Fibroblast of skin of abdomen (primary cell): Measurements from ENCODE around the gene KCNJ6. TPM values are rescaled to one million over a fixed set of nuclear protein-coding genes. Genes with fewer than 3 reads are reported as not detected.
"Not testable (repeated sequence)": the region's sequence is repeated elsewhere in the genome, so short reads cannot be mapped to it uniquely, and the experiment has no call there.

Experiments
- DNase-seq: peaks from one replicate; pipeline ENCODE4 v3.0.0-alpha.2; 2013
- polyA plus RNA-seq, 2 experiments: library from polyadenylated mRNA; unstranded; fragments of 120-200 nt; gene quantifications; one replicate each; pipeline ENCODE4 v1.2.1, GENCODE V29; 2013; ENCODE audit not compliant: insufficient read length in 2 of 2

The KCNJ6 gene, protein sequence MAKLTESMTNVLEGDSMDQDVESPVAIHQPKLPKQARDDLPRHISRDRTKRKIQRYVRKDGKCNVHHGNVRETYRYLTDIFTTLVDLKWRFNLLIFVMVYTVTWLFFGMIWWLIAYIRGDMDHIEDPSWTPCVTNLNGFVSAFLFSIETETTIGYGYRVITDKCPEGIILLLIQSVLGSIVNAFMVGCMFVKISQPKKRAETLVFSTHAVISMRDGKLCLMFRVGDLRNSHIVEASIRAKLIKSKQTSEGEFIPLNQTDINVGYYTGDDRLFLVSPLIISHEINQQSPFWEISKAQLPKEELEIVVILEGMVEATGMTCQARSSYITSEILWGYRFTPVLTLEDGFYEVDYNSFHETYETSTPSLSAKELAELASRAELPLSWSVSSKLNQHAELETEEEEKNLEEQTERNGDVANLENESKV
- polyA plus RNA-seq (2013, experiment 1 of 2; ENCODE audit: insufficient read length): 0.12 TPM
- 0.15 TPM for polyA plus RNA-seq (2013, experiment 2 of 2; ENCODE audit: insufficient read length)

DNA sequence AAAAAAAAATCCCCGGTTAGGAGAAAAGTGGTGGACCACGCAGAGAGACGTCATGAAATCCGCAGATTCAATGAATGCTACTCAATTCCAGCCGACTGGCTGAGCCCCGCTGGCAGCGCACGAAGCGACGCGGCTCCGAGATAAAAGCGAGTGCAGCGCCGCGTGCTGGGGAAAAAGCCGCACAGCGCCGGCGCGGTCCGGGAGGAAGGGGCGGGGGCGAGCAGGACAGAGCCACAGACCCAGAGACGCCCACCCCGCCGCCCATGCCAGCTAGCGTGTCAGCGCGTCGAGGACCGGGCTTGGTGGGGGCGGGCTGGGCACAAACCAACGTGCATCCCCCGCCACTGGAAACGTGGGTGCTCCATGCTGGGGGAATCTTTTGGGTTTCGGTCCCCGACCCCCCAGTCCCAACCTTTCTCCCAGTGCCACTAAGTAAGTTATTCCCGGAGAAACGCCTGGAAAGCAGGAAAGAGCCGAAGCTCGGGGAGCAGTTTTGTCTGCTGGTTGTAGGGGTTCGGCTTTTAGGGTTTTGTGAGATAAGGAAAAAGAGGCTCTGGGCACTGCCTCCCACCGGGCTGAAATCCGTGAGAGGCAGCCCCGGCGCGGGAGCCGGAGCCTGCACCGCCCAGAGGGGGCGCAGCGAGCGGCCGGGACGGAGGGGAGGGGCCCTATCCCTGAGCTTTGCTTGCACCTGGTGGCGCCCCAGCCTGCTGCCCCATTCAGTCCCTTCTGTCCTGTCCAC lies at the start of gene KCNJ6:
Gene KCNJ6, minus strand, starts transcription at position 148 of the 742 bp plus-strand sequence. CDS start 75,775 bp downstream, outside the sequence.
- peak; percentile 50 for DNase-seq

DNA sequence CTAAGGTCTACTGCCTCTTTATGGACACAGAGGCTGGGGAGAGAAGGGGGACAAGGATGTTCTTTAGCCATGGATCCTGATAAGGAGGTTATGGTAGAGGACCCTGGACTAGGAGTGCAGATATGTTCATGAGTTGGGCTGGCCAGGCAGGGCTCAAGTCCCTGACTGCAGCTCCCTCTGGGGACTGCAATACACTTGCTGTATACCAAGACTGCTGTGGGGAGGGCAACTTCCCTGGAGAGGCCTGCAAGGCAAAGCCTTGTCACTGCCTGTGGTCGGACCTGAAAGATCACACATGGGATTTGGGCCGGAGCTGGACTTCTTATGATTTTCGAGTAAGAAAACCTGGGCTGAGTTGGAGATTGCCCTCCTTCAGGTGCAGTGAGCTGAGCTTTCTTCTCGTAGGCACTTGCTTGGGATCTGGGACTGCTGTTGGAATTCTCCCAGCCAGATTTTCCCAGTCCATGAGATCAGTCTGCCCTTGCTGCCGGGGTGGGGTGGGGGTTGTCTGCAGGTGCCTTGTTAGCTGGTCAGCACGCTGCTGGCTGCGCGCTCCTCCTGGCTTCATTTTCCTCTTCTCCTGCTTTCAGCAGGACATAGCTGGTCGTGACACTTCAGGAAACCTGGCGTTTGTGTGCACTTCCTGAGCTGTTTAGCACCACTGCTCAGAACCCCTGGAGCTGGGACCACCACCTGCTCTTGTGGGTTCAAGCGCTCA lies 49.0 kb upstream of the KCNJ6 start:
- DNase-seq: no peak

DNA sequence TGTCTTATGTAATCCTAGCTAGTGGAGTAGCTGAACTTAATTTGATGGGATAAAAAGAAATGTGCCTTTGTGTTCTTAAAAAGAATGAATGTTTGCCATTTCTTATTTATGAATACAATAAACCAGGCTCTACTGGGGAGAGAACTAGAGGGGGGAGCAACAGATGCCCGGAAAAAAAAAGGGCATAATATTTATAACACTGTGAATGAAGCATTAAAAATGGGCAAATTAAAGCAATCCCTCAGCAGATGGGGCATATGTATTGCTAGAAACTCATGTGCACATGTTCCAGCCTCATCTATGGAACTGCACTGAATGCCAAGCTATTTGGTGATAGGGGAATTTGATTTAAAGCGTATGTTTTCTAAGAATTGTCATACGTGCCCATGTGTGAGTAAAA lies 42.3 kb upstream of the KCNJ6 start:
- no peak for DNase-seq

DNA sequence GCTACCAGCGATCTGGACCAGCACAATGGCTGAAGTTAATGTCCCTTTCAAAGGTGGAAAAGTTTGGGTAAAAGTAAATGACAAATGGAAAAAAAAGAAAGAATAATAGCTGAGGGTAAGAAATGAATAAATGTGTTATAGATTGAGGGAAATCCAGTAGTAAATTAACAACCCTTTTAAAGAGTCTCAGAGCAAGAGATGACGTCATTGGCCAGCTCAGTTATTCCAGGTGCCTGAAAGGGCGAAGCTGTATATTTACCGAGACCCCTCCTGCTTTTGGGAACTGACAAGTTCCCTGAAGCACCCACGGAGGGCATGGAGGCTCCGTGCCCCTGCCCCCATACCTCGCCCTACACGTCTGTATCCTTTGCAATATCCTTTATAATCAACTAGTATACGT lies 40.5 kb upstream of the KCNJ6 start:
- DNase-seq: no peak

DNA sequence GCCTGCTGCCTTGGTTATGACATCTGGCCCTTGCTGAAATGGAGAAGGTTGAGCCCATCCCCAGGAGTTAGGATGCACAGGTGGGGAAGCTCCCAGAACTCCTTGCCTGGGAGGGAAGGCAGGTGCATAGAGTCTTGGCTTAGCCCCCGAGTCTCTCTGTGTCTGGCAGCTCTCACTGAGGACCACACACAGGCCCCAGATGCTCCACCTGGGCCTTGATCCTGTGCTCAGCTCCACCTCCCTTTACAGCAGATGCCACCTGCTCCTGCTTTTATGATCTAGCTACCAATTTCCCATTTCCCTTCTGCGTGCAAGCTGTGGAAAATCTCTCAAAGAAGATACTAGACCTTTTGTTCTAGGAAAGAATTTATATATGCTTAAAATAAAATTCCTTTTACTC lies 28.8 kb upstream of the KCNJ6 start:
- no peak for DNase-seq

DNA sequence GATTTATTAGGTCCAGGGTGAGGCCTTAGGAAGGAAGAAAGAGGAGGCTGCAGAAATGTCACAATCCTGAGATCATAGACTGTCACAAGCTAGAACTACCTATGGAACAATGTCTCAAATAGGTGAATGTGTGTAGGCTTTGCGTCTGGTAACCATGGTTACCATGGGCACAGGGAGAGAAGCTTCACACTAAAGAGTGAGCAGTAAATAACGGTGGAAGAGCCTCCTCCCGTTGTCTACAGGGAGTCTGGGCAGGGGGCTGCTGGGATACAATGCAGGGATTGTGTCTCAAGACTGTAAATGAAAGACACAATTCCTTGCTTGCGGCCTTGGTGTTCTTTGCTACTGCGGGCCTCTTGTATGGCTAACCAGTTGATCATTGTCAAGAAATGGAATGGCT lies 28.2 kb upstream of the KCNJ6 start:
- no peak for DNase-seq

DNA sequence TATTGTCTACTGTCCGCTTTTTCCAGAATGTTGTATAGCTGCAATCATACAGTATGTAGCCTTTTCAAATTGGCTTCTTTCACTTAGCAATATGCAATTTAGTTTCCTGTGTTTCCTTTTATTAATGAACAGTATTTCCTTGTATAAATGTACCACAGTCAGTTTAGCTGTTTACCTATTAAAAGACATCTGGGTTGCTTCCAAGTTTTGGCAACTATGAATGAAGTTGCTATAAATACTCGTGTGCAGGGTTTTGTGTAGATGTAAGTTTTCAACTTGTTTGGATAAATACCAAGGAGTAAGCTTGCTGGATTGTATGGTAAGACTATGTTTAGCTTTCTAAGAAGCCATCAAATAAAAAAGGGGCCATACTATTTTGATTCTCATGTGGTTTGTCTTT lies 24.4 kb upstream of the KCNJ6 start:
- DNase-seq: no peak

DNA sequence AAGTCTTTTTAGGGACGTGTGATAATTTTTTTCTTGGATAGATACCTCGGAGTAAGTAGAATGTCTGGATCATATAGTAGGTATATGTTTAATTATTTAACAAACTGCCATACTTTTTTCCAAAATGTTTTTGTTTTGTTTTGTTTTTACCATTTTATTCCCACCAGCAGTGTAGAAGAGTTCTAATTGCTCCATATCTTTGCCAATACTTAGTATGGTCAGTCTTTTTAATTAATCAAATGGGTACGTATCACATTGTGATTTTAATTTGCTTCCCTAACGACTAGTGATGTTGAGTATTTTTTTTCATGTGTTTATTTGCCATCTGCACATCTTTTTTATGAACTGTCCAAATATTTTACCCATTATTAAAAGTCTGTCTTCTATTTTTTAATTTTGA lies 23.6 kb upstream of the KCNJ6 start:
- no peak for DNase-seq

DNA sequence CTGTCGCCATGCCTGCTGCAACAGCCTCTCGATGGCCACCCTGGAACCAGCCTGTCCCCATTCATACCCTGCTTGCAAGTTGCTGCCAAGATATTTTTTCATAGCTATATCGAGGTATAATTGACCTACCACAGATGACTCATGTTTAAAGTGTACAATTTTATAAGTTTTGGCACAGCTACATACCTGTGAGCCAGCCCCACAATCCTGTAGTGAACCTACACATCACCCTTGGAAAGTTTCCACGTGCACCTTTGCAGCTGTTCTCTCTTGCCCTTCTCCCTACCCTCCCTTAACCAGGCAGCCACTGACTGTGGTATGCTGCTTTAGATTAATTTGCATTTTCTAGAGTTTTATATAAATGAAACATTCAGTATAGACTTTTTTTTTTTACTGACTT lies 23.0 kb upstream of the KCNJ6 start:
- DNase-seq: no peak

DNA sequence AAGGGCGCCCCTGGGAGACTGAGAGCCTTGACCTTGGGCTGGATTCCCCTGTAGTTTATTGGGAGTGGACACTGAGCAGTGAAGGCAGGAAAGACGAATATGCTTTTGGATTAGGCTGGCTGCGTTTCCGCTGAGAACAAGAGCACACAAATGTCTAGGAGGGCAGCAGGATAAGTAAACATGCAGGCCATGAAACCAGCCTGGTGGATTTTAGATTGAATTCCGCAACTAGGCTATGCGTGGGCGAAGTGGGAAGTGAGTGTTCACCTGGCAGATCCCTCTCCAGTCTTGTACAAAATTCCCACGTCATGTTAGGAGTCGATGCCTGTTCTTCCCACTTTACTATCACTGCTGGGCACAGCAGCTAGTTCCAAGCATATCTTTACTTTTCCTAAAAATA lies 21.4 kb upstream of the KCNJ6 start:
- DNase-seq: no peak

DNA sequence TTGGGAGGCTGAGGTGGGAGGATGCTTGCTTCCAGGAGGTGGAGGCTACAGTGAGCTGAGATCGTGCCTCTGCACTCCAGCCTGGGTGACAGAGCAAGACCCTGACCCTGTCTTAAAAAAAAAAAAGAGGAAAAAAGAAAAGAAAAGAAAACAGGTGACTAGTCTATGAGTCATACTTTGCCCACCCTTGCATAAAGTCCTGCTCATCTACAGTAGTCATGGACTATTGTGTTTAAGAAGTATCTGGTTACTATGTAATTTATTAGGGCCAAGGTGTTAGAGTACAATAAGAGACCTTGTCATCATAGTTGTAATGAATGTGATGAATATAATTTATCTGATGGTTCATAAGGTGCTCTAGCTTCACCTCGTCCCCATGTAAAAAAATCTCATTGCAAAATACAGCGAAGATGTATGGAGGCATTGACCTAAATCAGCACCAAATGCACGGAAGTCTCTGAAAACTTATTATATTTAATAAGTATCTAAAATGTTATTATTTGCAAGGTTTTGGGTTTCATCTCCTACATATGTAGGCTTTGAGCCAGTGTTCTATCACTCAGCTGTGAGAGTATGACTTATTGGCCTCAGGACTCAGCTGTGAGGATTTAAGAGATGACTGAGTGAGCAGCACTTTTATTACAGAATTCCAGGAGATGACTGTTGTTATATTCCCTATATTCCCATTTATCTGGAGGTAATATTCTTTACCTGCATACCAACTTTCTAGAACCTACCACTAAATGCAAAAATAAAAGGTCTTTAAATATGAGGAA lies 19.9 kb upstream of the KCNJ6 start:
- DNase-seq: no peak

DNA sequence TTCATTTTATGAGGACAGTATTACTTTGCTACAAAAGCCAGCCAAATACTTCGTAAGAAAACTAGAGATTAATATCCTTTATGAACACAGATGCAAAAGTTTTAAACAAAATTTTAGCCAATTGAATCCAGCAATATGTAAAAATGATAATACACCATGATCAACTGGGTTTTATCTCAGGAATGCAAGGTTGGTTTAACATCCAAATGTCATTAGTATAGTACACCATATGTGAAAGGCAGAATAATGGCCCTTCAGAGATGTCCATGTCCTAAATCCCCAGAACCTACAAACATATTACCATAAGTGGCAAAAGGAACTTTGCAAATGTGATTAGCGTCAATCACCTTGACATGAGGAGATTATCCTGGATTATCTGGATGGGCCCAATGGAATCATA lies 16.7 kb upstream of the KCNJ6 start:
- no peak for DNase-seq

DNA sequence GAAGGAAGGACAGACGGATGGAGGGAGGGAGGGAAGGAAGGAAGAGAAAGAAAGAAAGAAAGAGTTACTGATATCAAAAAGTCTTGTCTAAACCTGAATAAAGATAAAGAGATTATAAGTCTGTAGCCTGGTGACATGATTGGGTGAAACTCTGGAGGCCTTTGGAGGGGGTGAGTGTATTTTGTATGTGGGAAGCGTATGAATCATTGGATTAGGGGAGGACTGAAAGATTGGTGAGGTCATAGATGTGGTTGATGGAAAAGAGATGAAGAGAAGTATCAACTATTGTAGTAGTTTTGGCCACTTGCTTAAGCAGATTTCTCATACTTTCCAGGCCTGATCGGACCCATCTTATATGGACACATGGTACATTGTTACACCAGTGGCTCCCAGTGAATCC lies 11.5 kb upstream of the KCNJ6 start:
- DNase-seq: no peak

DNA sequence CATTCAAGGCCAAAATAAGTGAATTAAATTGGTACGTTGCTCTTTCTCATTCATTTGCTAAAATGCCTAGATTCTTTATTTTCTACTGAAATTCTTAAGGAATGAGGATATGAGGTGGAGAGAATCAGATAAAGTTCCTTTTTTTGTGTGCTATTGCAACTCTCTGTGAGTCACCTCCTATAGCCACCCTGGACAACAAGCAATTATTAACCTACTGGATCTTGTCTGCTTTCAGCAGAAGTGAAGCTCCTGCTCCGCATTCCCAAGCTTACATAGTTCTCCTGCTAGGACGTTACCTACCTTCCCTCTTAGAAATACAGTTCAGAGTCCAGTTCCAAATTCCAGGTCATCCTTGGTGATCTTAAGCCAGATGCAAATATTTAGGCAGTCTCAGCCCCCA lies 4.8 kb upstream of the KCNJ6 start:
- DNase-seq: no peak

DNA sequence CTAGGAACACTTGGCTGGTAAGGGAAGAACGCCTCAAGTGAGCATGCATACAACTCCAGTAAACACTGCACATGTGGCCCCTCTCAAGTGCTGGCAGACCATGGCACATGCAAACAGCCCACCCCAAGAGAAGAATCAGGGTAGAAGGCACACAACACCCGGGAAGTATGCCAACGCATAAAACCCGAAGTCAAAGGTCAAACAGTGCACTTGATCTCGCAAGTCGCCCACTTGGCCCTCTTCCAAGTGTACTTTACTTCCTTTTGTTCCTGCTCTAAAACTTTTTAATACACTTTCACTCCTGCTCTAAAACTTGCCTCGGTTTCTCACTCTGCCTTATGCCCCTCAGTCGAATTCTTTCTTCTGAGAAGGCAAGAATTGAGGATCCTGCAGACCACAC lies 4.0 kb upstream of the KCNJ6 start:
- DNase-seq: not testable (repeated sequence)

DNA sequence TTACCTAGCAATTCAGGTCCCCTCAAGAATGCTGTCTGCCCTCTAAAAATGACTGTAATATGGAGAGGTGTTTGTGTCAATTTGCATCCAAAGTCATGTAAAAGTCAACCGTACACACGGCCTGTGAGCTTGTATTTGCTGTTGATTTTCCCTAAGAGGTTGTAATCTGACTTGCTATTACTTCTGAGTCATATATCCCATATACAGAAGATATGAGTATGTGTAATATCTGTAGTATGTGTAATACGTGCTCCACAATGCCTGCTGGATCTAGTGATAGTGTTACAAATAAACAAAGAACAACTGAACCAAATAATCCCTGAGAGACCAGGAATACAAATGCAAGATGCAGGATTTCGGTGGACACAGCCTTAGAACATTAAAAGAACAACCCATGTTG lies 1.4 kb upstream of the KCNJ6 start:
- DNase-seq: peak; percentile 38

DNA sequence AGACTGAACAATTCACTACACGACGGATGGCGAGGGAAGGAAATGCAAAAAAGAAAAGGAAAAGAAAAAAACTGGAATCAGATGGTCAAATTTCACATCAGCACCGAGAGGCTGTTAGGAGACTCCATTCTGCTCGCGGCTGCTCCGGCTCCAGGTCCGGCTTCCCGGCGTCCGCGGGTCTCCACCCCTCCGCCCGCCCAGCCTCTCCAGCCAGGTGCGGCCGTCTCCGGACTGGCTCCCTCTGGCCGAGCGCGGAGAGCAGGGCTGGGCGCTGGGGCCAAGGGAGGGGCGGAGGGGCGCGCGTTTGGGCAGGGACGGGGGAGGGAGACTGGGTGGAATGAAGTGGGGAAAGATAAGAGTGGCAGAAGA lies 332 bp downstream of the KCNJ6 start:
- no peak for DNase-seq

DNA sequence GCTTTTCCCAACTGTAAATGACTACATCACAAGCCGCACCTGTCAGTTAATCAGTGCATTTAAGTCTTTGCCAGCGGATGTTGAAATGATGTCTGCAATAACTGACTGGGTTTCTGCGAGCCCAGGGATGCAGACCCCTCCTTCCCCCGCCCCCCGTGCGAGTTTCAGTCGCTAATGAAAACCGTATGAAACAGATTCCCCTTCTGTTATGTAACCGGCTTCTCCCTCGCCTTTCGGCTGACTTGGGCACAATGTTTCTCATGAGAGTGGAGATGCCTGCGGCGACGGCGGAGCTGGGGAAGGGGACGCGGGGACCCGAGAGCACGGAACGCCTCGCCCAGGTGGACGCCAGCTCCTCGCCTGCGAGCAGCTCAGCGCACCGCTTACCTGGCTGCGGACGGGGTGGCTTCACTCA lies 753 bp downstream of the KCNJ6 start:
- DNase-seq: peak; percentile 33

DNA sequence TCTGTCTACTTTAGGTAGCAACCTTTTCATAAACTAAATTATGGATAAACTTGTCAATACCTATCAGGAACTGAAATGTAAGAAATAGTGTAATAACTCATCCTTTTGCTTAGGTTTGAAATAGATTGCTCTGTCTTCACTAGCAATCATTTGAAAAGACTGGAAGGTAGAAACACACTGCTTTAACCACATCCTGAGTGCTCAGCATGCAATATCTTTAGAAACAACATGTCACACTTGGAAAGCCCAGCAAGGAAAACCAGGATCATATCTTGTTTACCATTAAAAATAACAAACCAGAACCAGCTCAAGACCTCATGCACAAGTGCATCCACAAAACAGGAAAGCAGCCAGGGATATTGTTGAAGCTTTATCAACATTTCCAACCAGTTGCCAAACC lies 3.6 kb downstream of the KCNJ6 start:
- DNase-seq: no peak

DNA sequence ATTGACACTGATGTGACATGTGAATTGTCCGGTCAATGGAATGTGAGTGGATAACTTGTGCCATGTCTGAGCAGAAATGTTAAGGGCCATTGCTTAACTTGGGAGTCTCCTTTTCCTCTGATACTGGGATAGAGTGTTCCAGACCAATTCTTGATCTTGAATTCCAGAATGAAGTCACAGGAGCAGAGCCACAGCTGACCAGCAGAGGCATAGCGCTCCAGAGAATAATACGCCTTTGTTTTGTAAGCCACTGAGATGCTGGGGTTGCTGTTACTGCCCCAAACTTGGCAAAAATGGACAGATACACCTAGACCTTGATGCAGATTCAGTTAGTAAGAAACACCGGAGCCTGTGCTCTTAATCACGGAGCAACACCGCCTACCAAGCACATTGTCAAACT lies 6.3 kb downstream of the KCNJ6 start:
- no peak for DNase-seq

DNA sequence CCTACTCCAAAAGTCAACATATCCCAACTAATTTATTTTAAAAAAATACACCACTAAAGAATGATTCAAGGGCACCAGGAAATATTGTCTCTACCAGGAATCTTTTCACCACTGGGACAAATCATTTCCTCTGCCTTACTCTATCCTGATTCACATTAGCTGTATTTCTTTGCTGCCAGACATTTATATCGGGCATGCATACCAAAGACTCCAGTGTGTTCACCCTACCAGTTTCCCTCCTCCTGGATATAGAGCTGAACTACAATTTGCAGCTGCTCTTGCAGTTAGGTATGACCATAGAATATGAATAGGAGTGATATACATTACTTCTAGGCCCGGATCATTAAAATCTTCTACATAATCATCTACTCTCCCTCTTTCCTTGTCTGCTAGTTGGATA lies 7.6 kb downstream of the KCNJ6 start:
- DNase-seq: no peak

DNA sequence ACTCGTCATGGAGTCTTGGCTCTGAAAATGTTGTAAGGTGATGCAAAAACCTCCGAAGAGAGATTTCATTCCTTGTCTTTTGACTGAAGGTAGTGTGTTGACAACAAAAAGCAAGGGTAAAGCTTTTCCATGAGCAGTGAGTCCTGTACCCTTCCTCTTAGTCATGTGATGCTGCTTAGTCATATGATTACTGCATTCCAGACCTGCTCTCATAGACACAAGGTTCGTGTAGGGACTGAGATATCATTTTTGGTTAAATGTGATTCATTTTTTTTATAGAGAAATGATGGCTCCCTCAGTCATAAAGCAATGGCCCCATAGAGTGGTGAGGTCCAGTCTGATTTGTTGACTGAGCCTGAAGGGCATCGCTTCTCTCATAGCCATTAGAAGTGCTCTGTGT lies 9.2 kb downstream of the KCNJ6 start:
- DNase-seq: no peak

DNA sequence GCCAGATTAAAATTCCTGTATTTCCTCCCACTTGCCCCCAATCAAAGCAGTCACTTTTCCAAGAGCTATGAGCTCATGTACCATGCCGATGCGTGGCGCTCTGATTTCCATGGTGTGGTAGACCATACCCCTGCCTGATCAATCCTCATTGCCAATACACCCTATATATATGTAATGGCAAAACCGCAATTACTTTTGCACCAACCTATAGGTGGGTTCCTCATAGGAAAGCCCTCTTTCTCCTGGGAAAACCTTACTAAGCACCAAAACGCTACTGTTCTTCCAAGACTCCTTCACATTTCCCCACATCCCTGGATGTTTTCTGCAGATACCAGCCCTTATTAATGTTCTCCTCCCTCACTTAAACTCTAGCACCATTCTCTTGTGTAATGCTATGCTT lies 11.0 kb downstream of the KCNJ6 start:
- no peak for DNase-seq
